COLO829 (cell line): ENCODE data around the gene RET.

ENCODE experiments used
- DNase-seq: peaks from one replicate; pipeline ENCODE4 v3.0.0; 2012; ENCODE audit warnings: low spot score

RET gene

GRCh38 chr10:43076876-43077420 is at the start of gene RET:
Gene RET, plus strand, starts transcription at chr10:43077069. Its CDS starts 190 bp downstream, at chr10:43077259.
- DNase-seq = no peak

- no peak for DNase-seq
Observed at GRCh38 chr10:43027331-43027955, 49.4 kb upstream of the RET start.

- DNase-seq = no peak
Observed at GRCh38 chr10:43028143-43028542, 48.7 kb upstream of the RET start.

GRCh38 chr10:43029043-43029442 is 47.8 kb upstream of the RET start:
- DNase-seq = no peak

GRCh38 chr10:43032613-43033012 is 44.3 kb upstream of the RET start:
- no peak for DNase-seq

GRCh38 chr10:43035800-43036199 is 41.1 kb upstream of the RET start:
- DNase-seq = no peak

GRCh38 chr10:43036481-43037428 is 40.1 kb upstream of the RET start:
- no peak for DNase-seq

GRCh38 chr10:43037440-43037839 is 39.4 kb upstream of the RET start:
- DNase-seq = no peak

GRCh38 chr10:43037942-43038782 is 38.7 kb upstream of the RET start:
- DNase-seq = no peak

GRCh38 chr10:43038783-43039623 is 37.9 kb upstream of the RET start:
- DNase-seq = no peak

GRCh38 chr10:43039624-43040481 is 37.0 kb upstream of the RET start:
- DNase-seq = no peak

- DNase-seq = no peak
Observed at GRCh38 chr10:43040482-43041256, 36.2 kb upstream of the RET start.

- no peak for DNase-seq
Observed at GRCh38 chr10:43041422-43042342, 35.2 kb upstream of the RET start.

- no peak for DNase-seq
Observed at GRCh38 chr10:43042503-43043341, 34.1 kb upstream of the RET start.

GRCh38 chr10:43043342-43043772 is 33.5 kb upstream of the RET start:
- DNase-seq = no peak

- no peak for DNase-seq
Observed at GRCh38 chr10:43043773-43044447, 33.0 kb upstream of the RET start.

- DNase-seq = no peak
Observed at GRCh38 chr10:43044448-43044921, 32.4 kb upstream of the RET start.
